Activated T-helper 2 cell treated with anti-CD3 and anti-CD28 coated beads, Interferon-gamma antibody, Interleukin-2, Interleukin-4, amounts not matched to agents 10 μg/mL and 5 μg/mL and 100 μg/mL, durations not matched to agents 14 hours and 24 hours and 36 hours (primary cell): Measurements from ENCODE around the gene TMIGD3. TPM values are rescaled to one million over a fixed set of nuclear protein-coding genes. Genes with fewer than 3 reads are reported as not detected.
"Not testable (repeated sequence)": the region's sequence is repeated elsewhere in the genome, so short reads cannot be mapped to it uniquely, and the experiment has no call there.

Source experiments
- DNase-seq: peaks from one replicate; pipeline ENCODE4 v3.0.0; 2021; ENCODE audit warnings: low spot score
- H3K27ac Mint-ChIP-seq: one replicate; pipeline ENCODE4 v1.8.0; 2021; ENCODE audit warnings: mixed read lengths
- H3K27me3 Mint-ChIP-seq: one replicate; pipeline ENCODE4 v1.8.0; 2021; ENCODE audit warnings: low read depth, mixed read lengths
- H3K36me3 Mint-ChIP-seq: one replicate; pipeline ENCODE4 v1.8.0; 2021; ENCODE audit warnings: low read depth, mixed read lengths
- H3K4me1 Mint-ChIP-seq: one replicate; pipeline ENCODE4 v1.8.0; 2021; ENCODE audit warnings: low read depth, mixed read lengths
- H3K4me3 Mint-ChIP-seq: one replicate; pipeline ENCODE4 v1.8.0; 2021; ENCODE audit warnings: low read depth, mild to moderate bottlenecking, moderate library complexity, mixed read lengths
- H3K9me3 Mint-ChIP-seq: one replicate; pipeline ENCODE4 v1.8.0; 2021; ENCODE audit warnings: mixed read lengths
- intact Hi-C: fragments of 100-400 bp; cut with micrococcal nuclease; formaldehyde crosslinking; loops from one replicate; pipeline ENCODE4 v1.15.1; 2023
- total RNA-seq: library from RNA; stranded (reverse); gene quantifications from 2 replicates; pipeline ENCODE4 v1.2.3, GENCODE V29; 2022

TMIGD3 gene
- 0.23 and 0.30 TPM in 2 replicates for total RNA-seq

GRCh38 chr1:111503585-111504060, at the start of gene TMIGD3, which contains the start of gene ADORA3:
Gene TMIGD3, minus strand, starts transcription at chr1:111503633. Its CDS starts 279 bp downstream, at chr1:111503354.
Gene ADORA3, minus strand, starts transcription at chr1:111503633. Its CDS starts 279 bp downstream, at chr1:111503354.
- H3K27ac Mint-ChIP-seq: peak within 1 kb of the TSS; percentile 21
- H3K36me3 Mint-ChIP-seq: no peaks in the 10 kb centered on the region
- H3K4me1 Mint-ChIP-seq: peaks cover 64% of the 10 kb centered on the region
- no peaks in the 10 kb centered on the region for H3K27me3 Mint-ChIP-seq
- H3K4me3 Mint-ChIP-seq: no peak within 1 kb of the TSS
- intact Hi-C loops: no loop called here
- H3K9me3 Mint-ChIP-seq: no peaks in the 10 kb centered on the region
- no peak for DNase-seq

- H3K4me1 Mint-ChIP-seq: peaks cover 6% of the 10 kb centered on the region
- intact Hi-C loops: no loop called here
- H3K9me3 Mint-ChIP-seq: peaks cover 6% of the 10 kb centered on the region
These were observed 49.8 kb upstream of the TMIGD3 start for GRCh38 chr1:111553196-111553595.

GRCh38 chr1:111552587-111552986, 49.2 kb upstream of the TMIGD3 start:
- Mint-ChIP-seq H3K4me3 (no peak overlapping the region), H3K27me3 (peaks cover 2% of the 10 kb centered on the region), H3K27ac (no peak overlapping the region), H3K36me3 (no peaks in the 10 kb centered on the region), H3K9me3 (peaks cover 6% of the 10 kb centered on the region), H3K4me1 (peaks cover 6% of the 10 kb centered on the region)
- intact Hi-C loops: no loop called here
- DNase-seq: no peak

More at GRCh38 chr1:111553196-111553595, 49.8 kb upstream of the TMIGD3 start:
- Mint-ChIP-seq H3K27me3 (peaks cover 4% of the 10 kb centered on the region), H3K4me3 (no peak overlapping the region), H3K36me3 (no peaks in the 10 kb centered on the region), H3K27ac (no peak overlapping the region)
- no peak for DNase-seq

GRCh38 chr1:111551623-111552411, 48.4 kb upstream of the TMIGD3 start:
- no peak overlapping the region for H3K4me3 Mint-ChIP-seq
- no peaks in the 10 kb centered on the region for H3K36me3 Mint-ChIP-seq
- H3K9me3 Mint-ChIP-seq: peaks cover 6% of the 10 kb centered on the region
- no peak overlapping the region for H3K27ac Mint-ChIP-seq
- H3K4me1 Mint-ChIP-seq: peaks cover 6% of the 10 kb centered on the region
- peaks cover 2% of the 10 kb centered on the region for H3K27me3 Mint-ChIP-seq
- intact Hi-C loops: no loop called here
- no peak for DNase-seq

GRCh38 chr1:111547786-111548185, 44.4 kb upstream of the TMIGD3 start:
- H3K4me1 Mint-ChIP-seq, DNase-seq, H3K27me3 Mint-ChIP-seq, intact Hi-C loops, H3K36me3 Mint-ChIP-seq, H3K27ac Mint-ChIP-seq, H3K4me3 Mint-ChIP-seq: not testable (repeated sequence)
- peaks cover 16% of the 10 kb centered on the region for H3K9me3 Mint-ChIP-seq

- H3K27me3 Mint-ChIP-seq: peaks cover 1% of the 10 kb centered on the region
- H3K4me3 Mint-ChIP-seq: no peak overlapping the region
- DNase-seq: no peak
- no peak overlapping the region for H3K27ac Mint-ChIP-seq
- peaks cover 10% of the 10 kb centered on the region for H3K9me3 Mint-ChIP-seq
- H3K4me1 Mint-ChIP-seq: peaks cover 6% of the 10 kb centered on the region
- no peaks in the 10 kb centered on the region for H3K36me3 Mint-ChIP-seq
- intact Hi-C loops: no loop called here
These were observed 38.8 kb upstream of the TMIGD3 start for GRCh38 chr1:111542187-111542586.

- intact Hi-C loops: no loop called here
- H3K4me1 Mint-ChIP-seq: peaks cover 6% of the 10 kb centered on the region
- H3K36me3 Mint-ChIP-seq: no peaks in the 10 kb centered on the region
- no peak overlapping the region for H3K4me3 Mint-ChIP-seq
- no peak overlapping the region for H3K27ac Mint-ChIP-seq
- H3K9me3 Mint-ChIP-seq: peaks cover 10% of the 10 kb centered on the region
- no peak for DNase-seq
- H3K27me3 Mint-ChIP-seq: peaks cover 1% of the 10 kb centered on the region
These were observed 38.3 kb upstream of the TMIGD3 start for GRCh38 chr1:111541721-111542120.

- no peak overlapping the region for H3K27ac Mint-ChIP-seq
These were observed 37.5 kb upstream of the TMIGD3 start for GRCh38 chr1:111540928-111541327.

GRCh38 chr1:111538343-111539025, 35.1 kb upstream of the TMIGD3 start:
- H3K36me3 Mint-ChIP-seq: no peaks in the 10 kb centered on the region
- H3K9me3 Mint-ChIP-seq: no peaks in the 10 kb centered on the region
- H3K27me3 Mint-ChIP-seq: no peaks in the 10 kb centered on the region
- no peak overlapping the region for H3K4me3 Mint-ChIP-seq
- peaks cover 6% of the 10 kb centered on the region for H3K4me1 Mint-ChIP-seq
- intact Hi-C loops: no loop called here
- no peak for DNase-seq
- no peak overlapping the region for H3K27ac Mint-ChIP-seq

More at GRCh38 chr1:111540928-111541327, 37.5 kb upstream of the TMIGD3 start:
- no peak for DNase-seq
- Mint-ChIP-seq H3K36me3 (no peaks in the 10 kb centered on the region), H3K4me1 (peaks cover 6% of the 10 kb centered on the region), H3K4me3 (no peak overlapping the region), H3K27me3 (peaks cover 1% of the 10 kb centered on the region), H3K9me3 (peaks cover 6% of the 10 kb centered on the region)
- intact Hi-C loops: no loop called here

- no peak overlapping the region for H3K27ac Mint-ChIP-seq
- no peak overlapping the region for H3K4me3 Mint-ChIP-seq
- intact Hi-C loops: no loop called here
- no peaks in the 10 kb centered on the region for H3K27me3 Mint-ChIP-seq
- DNase-seq: no peak
- peaks cover 6% of the 10 kb centered on the region for H3K4me1 Mint-ChIP-seq
- peaks cover 7% of the 10 kb centered on the region for H3K9me3 Mint-ChIP-seq
- H3K36me3 Mint-ChIP-seq: peaks cover 3% of the 10 kb centered on the region
These were observed 32.1 kb upstream of the TMIGD3 start for GRCh38 chr1:111535256-111536191.

GRCh38 chr1:111520053-111520452, 16.6 kb upstream of the TMIGD3 start:
- Mint-ChIP-seq H3K9me3 (peaks cover 10% of the 10 kb centered on the region), H3K4me1 (peaks cover 30% of the 10 kb centered on the region), H3K4me3 (no peak overlapping the region), H3K27ac (no peak overlapping the region), H3K27me3 (no peaks in the 10 kb centered on the region), H3K36me3 (peaks cover 3% of the 10 kb centered on the region)
- intact Hi-C loops: no loop called here
- DNase-seq: no peak

GRCh38 chr1:111517469-111518225, 14.2 kb upstream of the TMIGD3 start:
- Mint-ChIP-seq H3K36me3 (no peaks in the 10 kb centered on the region), H3K4me1 (peaks cover 44% of the 10 kb centered on the region), H3K9me3 (no peaks in the 10 kb centered on the region), H3K4me3 (peak overlapping the region; percentile 49), H3K27ac (peak overlapping the region; percentile 70), H3K27me3 (no peaks in the 10 kb centered on the region)
- intact Hi-C loops: loop anchor here (2.0 kb wide), 2 partner anchors 41 to 75 kb away; no protein-coding TSS in a partner anchor
- DNase-seq: no peak
